Esophagus (tissue), 2 donors: Measurements from ENCODE around the gene SNCAIP. TPM values are rescaled to one million over a fixed set of nuclear protein-coding genes. Genes with fewer than 3 reads are reported as not detected.

Experiments
- H3K27ac ChIP-seq, 2 donors: one replicate each; pipeline ENCODE4 v1.5.1; 2013; ENCODE audit warnings: low read depth in 2 of 2, mild to moderate bottlenecking in 2 of 2, inconsistent platforms in 1 of 2, low read length in 1 of 2, moderate library complexity in 1 of 2
- H3K27me3 ChIP-seq, 2 donors: one replicate each; pipeline ENCODE4 v1.6.1; 2013; ENCODE audit warnings: low read length in 2 of 2, control low read depth in 1 of 2, mild to moderate bottlenecking in 1 of 2; ENCODE audit not compliant: insufficient read depth in 2 of 2, control insufficient read depth in 1 of 2
- H3K36me3 ChIP-seq, 2 donors: one replicate each; pipeline ENCODE4 v1.6.1; 2013; ENCODE audit warnings: low read length in 1 of 2; ENCODE audit not compliant: control insufficient read depth in 2 of 2, insufficient read depth in 2 of 2
- H3K4me1 ChIP-seq, 2 donors: one replicate each; pipeline ENCODE4 v1.6.1; 2013; ENCODE audit warnings: low read length in 1 of 2; ENCODE audit not compliant: control insufficient read depth in 2 of 2, insufficient read depth in 2 of 2
- H3K4me3 ChIP-seq, 2 donors: one replicate each; pipeline ENCODE4 v1.5.1; 2013; ENCODE audit warnings: low read length in 2 of 2, mild to moderate bottlenecking in 2 of 2, low read depth in 1 of 2, moderate library complexity in 1 of 2
- H3K9me3 ChIP-seq, 2 donors: one replicate each; pipeline ENCODE4 v1.6.1; 2013; ENCODE audit warnings: mild to moderate bottlenecking in 2 of 2, low read depth in 1 of 2, low read length in 1 of 2, moderate library complexity in 1 of 2; ENCODE audit not compliant: control insufficient read depth in 2 of 2, insufficient read depth in 1 of 2
- WGBS, 2 donors: extraction: QIAGEN DNeasy Blood & Tissue Kit; methylation state at CpG; one replicate each; pipeline ENCODE4 v1.1.7; 2013; 5-methylcytosine and 5-hydroxymethylcytosine counted together
- polyA plus RNA-seq, 2 donors: library from polyadenylated mRNA; stranded (reverse); fragments of 200-250 nt; gene quantifications; one replicate each; pipeline ENCODE4 v1.2.3, GENCODE V29; 2013
- donor health status: healthy with polysubstance abuse.
- donor health status: Bipolar disorder and iron deficiency.

SNCAIP gene
- polyA plus RNA-seq, 2 donors = 0.80 to 1.2 TPM

DNA sequence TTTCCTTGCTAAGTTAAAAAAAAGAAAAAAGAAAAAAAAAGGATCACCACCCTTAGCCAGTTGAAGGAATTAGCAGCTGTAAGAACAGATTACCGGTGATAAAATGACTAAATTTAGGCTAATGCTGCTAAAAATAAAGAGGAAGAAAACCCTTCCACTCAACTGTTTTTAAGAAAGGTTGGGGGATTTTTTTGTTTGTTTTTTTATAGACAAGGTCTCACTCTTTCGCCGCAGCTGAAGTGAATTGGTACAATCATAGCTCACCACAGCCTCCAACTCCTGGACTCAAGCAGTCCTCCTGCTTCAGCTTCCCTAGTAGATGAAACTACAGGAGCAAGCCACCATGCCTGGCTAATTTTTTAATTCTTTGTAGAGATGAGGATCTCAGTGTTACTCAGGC is 101.7 kb downstream of the SNCAIP start:
- Histone ChIP-seq H3K9me3 (no peaks in the 10 kb centered on the region), H3K27me3 (no peaks in the 10 kb centered on the region), H3K27ac (no peak overlapping the region), H3K4me1 (peaks cover 0 to 2% of the 10 kb centered on the region in 2 donors), H3K4me3 (no peak overlapping the region), H3K36me3 (no peaks in the 10 kb centered on the region)
- 80 to 81% methylated on average over 3 of the region's 3 CpGs for WGBS, 2 donors

DNA sequence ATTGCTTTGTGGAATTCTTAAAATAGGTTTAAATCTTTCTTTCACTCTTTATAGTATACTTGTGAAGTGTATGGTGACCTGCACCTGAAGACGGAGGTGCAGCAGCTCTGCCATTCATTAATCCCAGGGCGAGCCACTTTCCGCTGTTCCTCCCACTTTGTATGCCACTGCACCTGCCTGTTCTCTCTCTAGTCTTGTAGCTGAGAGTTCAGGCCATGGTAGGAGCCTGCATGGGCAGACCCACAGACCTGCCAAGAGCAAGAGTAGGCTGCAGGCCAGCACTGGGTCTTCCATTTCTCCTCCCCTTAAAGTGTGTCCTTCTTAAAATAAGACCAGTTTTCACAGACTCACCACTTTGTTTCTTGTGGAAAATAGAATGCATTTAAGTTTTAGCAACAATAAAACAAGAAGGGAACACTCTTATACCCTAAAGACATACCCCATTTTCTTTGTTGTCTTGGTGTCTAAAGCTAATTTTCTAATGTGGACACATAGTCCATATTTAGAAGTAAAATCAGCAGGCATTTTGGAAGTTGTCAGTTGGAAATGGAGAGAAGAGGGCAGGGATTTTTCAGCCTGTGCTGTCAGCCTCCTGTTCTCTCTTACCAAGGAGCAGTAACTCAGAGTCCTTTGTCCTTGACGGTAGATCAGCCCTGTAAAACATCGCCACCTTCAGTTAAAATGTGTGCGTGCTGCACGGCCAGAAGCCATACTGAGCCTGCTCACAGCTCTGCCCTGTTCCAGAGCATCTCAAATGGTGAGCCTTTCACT is 103.2 kb downstream of the SNCAIP start:
- Histone ChIP-seq H3K9me3 (no peaks in the 10 kb centered on the region), H3K27ac (no peak overlapping the region), H3K4me1 (peaks cover 0 to 2% of the 10 kb centered on the region in 2 donors), H3K36me3 (no peaks in the 10 kb centered on the region), H3K27me3 (no peaks in the 10 kb centered on the region), H3K4me3 (no peak overlapping the region)
- WGBS, 2 donors = 38 to 42% methylated on average over 7 of the region's 7 CpGs

DNA sequence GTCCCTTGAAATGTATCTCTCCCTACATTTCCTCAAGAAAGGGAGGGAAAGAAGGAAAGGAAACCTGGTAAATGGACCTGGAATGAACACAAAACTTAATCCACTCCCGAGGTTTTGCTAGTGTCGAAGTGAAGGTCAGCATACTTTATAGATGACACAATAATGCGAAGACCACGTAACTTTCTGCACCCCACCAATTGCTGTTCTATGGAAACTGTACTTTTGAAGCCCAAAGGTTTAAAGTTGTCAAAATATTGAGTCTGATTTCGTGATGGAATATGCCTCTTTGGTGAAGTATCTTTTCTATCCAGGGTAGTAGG is 103.7 kb downstream of the SNCAIP start:
- H3K4me1 ChIP-seq = peaks cover 0 to 2% of the 10 kb centered on the region in 2 donors
- H3K4me3 ChIP-seq = no peak overlapping the region
- no peak overlapping the region for H3K27ac ChIP-seq
- no peaks in the 10 kb centered on the region for H3K27me3 ChIP-seq
- no peaks in the 10 kb centered on the region for H3K36me3 ChIP-seq
- WGBS, 2 donors = 68 to 70% methylated on average over 5 of the region's 5 CpGs
- no peaks in the 10 kb centered on the region for H3K9me3 ChIP-seq

DNA sequence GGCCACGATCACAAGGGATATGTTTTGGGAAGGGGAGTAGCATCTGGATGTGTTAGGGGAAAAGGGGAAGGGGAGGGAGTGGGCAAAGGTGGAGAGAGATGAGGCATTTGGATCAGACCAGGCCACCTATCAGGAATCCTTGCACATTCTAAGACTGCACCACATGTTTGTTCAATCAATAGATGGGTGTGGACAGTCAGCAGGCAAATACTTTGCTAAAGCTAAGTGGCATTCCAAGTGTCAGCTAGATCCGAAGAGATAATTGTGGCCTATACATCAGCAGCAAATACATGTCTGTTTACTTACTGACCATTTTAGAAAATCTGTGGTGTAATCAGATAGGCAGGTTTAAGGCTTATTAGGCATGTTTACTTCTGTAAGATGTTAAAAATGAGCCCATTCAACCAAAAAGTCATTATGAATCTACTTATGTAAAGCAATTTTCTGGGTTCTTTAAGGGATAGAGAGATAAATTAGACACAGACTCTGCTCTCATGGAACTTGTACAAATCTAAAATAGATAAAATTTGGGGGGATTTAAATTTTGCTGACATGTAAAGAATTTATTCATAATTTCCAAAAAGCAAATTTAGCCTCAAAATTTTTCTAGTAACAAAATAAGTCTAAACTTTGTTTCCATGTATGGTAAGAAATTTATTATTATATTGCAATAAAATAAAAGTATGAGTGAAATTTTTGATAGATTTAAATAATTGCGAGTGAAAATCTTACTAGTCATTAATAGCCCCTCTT is 107.3 kb downstream of the SNCAIP start:
- no peak overlapping the region for H3K4me3 ChIP-seq
- 77 to 83% methylated on average over 3 of the region's 3 CpGs for WGBS, 2 donors
- H3K4me1 ChIP-seq = peaks cover 0 to 2% of the 10 kb centered on the region in 2 donors
- no peaks in the 10 kb centered on the region for H3K27me3 ChIP-seq
- H3K9me3 ChIP-seq = no peaks in the 10 kb centered on the region
- H3K27ac ChIP-seq = no peak overlapping the region
- no peaks in the 10 kb centered on the region for H3K36me3 ChIP-seq

- H3K4me3 ChIP-seq = no peak overlapping the region
- 59 to 72% methylated on average over 6 of the region's 6 CpGs for WGBS, 2 donors
- H3K36me3 ChIP-seq = no peaks in the 10 kb centered on the region
- peaks cover 0 to under 1% of the 10 kb centered on the region in 2 donors for H3K4me1 ChIP-seq
- no peaks in the 10 kb centered on the region for H3K27me3 ChIP-seq
- no peaks in the 10 kb centered on the region for H3K9me3 ChIP-seq
- H3K27ac ChIP-seq = no peak overlapping the region
Measured at GRCh38 chr5:122420091-122420490, 108.1 kb downstream of the SNCAIP start.

DNA sequence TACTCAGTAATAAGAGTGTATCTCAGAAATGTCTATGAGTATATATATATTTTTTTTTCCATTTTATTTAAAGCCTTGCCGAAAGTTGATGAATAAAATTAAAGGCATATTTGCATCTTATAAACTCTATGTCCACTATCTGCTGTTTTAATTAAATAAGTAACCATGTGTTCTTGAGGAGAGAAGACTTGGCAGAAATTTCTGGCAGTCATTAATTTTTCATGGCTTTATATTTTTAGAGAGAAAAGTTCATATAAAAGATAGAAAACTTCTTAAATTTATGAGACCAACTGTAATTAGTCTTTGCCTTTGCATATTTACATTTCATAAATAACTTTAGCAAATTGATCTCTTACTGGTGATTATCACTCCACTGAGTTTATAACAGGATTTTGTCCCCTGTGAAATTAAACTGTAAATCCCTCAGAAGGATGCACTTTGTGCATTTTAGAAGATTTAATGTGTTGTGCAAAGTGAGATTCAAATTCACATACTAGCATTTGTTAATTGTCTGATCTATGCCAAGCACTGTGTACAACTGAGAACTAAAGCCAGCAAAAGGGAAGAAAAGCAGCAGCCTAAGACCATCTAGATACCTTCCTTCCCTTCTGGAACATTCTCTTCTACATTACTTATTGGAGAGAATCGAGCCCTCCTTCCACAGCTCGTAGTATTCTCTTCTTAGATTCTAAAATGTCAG is 108.7 kb downstream of the SNCAIP start:
- Histone ChIP-seq H3K36me3 (no peaks in the 10 kb centered on the region), H3K27me3 (no peaks in the 10 kb centered on the region), H3K4me1 (no peaks in the 10 kb centered on the region), H3K9me3 (no peaks in the 10 kb centered on the region), H3K27ac (no peak overlapping the region), H3K4me3 (no peak overlapping the region)
- WGBS, 2 donors = 81 to 83% methylated on average over 3 of the region's 3 CpGs

DNA sequence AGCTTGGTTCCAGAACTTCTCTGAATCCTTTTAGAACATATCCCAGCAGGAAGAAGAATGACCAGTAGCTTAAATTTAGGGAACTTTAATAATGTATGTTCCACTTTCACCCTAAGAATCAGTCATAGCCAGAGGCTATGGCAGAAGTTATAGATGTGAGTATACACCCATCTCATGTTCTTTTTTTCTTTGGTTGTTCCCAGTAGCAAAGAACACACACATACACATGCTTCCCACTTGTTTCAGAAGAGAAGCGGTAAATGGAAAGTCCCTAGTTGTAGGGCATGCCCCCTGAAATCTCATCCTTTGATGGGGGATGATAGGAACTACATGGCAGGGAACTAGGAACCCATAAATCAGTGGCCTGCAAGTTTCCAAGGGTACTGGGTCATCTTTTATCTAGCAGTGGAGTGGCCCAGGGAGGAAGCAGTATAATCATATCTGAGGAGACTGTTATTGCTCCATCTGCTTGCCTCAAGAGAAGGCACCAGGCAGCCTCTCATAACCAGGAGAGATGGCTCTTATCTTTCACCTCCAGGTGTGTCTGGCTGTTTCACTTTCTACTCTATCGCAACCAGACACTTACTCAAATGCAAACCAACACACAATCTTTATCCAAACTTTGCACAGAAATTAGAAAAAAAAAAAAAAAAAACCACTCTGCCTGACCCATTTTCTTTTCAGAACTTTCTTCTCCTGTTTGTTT is 109.5 kb downstream of the SNCAIP start:
- Histone ChIP-seq H3K4me3 (no peak overlapping the region), H3K4me1 (no peaks in the 10 kb centered on the region), H3K36me3 (no peaks in the 10 kb centered on the region), H3K27me3 (no peaks in the 10 kb centered on the region), H3K9me3 (no peaks in the 10 kb centered on the region), H3K27ac (no peak overlapping the region)
- WGBS, 2 donors = 79 to 91% methylated on average over 2 of the region's 2 CpGs

- Histone ChIP-seq H3K4me1 (no peaks in the 10 kb centered on the region), H3K36me3 (no peaks in the 10 kb centered on the region), H3K4me3 (no peak overlapping the region), H3K9me3 (no peaks in the 10 kb centered on the region), H3K27me3 (no peaks in the 10 kb centered on the region), H3K27ac (no peak overlapping the region)
- WGBS, 2 donors = 79 to 83% methylated on average over 4 of the region's 4 CpGs
Measured at GRCh38 chr5:122423221-122423620, 111.2 kb downstream of the SNCAIP start.

DNA sequence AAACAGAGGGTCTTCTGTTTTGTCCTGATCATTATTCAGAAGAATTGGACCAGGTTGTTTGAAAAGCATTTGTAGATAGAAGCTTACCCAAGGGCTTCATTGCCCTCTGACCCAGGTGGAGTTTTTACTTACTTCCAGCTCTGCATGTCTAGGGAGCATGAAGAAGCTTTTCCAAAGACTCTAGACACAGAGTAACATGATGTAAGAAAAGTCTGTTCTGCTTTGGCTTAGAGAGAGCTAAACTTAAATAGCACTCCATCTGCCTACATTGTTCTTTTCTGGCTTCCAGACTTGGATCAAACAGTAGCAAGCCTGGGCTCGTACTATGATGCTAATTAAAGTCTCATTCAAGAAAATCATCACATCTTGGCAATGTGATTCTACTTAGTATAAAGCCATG is 112.1 kb downstream of the SNCAIP start:
- no peaks in the 10 kb centered on the region for H3K9me3 ChIP-seq
- no peak overlapping the region for H3K27ac ChIP-seq
- H3K36me3 ChIP-seq = no peaks in the 10 kb centered on the region
- WGBS, 2 donors = 24 to 38% methylated on average over 1 of the region's 1 CpG
- H3K4me3 ChIP-seq = no peak overlapping the region
- no peaks in the 10 kb centered on the region for H3K27me3 ChIP-seq
- H3K4me1 ChIP-seq = no peaks in the 10 kb centered on the region
